GM04504 (cell line): ENCODE results near the gene TRIM38.

Experiments used
- DNase-seq: peaks from one replicate; pipeline ENCODE4 v3.0.0-alpha.2; 2012; ENCODE audit warnings: low read depth

The TRIM38 gene

DNA sequence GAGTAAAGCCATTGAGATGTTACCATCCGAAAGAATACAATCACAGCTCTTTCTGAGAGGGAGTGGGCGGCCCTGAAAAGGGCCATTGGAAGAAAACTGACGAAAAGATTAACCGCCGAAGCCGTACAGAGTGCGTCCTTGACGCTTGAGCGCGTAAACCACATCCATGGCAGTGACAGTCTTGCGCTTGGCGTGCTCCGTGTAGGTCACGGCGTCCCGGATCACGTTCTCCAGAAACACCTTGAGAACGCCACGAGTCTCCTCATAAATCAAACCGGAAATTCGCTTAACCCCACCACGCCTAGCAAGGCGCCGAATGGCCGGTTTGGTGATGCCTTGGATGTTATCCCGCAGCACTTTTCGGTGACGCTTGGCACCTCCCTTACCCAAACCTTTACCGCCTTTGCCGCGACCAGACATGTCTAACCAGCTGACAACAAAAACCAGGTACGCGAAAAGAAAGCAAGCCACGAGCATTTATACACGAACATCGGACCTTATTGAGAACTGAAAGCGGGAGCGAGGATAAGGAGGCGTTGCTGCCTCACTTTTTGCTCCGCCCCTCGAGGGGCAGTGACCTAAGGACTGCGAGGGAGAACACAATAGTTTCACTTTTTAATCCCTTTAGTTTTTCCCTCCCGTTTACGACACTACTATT, 64.4 kb downstream of the TRIM38 start:
- DNase-seq, result peak; percentile 86

- no peak for DNase-seq
These were observed 65.0 kb downstream of the TRIM38 start for GRCh38 chr6:26027491-26028211.

GRCh38 chr6:26028212-26028745, 65.7 kb downstream of the TRIM38 start:
- DNase-seq, result no peak

DNA sequence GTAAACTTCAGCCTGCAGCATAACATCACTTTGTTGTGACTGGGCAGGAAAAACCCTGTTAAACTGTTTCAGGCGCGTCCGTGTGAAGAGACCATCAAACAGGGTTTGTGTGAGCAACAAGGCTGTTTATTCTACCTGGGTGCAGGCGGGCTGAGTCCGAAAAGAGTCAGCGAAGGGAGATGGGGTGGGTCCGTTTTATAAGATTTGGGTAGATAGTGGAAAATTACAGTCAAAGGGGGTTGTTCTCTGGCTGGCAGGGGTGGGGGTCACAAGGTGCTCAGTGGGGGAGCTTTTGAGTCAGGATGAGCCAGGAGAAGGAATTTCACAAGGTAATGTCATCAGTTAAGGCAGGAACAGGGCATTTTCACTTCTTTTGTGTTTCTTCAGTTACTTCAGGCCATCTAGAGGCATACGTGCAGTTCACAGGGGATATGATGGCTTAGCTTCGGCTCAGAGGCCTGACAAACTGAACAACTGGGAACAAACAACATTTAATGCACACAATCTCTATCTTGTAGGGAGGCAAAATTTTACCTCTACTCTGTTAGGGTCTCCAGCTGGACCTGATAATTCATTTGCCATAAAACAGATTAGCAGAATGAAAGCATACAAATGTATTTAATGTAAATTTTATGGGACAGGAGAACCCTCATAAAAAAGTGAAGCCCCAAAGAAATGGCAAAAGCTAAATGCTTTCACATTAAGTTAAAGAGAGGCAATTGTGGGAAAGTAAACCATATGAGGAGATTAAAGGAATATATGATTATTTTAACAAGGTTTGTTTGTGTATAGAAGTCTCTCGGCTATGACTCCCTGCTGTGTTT, 66.4 kb downstream of the TRIM38 start:
- DNase-seq, result no peak

DNA sequence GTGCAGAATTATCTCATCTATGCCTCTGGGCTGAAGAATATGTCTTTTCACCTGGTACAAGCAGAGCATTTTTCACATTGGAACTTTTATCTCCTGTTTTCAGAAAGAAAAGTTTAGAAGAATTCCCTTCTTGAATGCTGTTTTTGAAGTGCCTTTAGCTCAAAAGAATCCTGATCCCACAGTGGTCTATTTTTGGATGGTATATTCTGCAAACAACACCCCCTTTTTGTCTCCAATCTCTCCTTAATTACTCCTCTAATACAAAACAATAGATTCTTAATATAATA, 66.9 kb downstream of the TRIM38 start:
- DNase-seq, result no peak

GRCh38 chr6:26029857-26030653, 67.5 kb downstream of the TRIM38 start:
- DNase-seq, result no peak

DNA sequence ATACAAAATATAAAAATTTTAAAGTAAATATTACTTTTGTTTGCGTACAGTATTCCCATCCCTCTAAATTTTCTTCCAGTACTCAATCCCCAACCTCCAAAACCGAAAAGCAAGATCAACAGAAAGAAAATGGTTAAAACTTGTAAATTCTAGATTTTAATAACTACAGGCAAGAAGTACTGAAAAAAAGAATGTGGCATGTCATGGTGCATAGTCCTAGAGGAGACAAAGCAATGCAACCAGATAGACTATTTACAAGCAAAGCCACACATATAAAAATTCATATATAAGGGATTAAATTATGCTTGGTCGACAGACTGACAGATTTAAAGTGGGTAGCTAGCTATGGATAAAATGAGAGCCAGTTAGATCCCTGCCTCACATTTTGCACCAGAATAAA, 68.1 kb downstream of the TRIM38 start:
- no peak for DNase-seq

- DNase-seq, result no peak
These were observed 68.6 kb downstream of the TRIM38 start for GRCh38 chr6:26031151-26031594.

DNA sequence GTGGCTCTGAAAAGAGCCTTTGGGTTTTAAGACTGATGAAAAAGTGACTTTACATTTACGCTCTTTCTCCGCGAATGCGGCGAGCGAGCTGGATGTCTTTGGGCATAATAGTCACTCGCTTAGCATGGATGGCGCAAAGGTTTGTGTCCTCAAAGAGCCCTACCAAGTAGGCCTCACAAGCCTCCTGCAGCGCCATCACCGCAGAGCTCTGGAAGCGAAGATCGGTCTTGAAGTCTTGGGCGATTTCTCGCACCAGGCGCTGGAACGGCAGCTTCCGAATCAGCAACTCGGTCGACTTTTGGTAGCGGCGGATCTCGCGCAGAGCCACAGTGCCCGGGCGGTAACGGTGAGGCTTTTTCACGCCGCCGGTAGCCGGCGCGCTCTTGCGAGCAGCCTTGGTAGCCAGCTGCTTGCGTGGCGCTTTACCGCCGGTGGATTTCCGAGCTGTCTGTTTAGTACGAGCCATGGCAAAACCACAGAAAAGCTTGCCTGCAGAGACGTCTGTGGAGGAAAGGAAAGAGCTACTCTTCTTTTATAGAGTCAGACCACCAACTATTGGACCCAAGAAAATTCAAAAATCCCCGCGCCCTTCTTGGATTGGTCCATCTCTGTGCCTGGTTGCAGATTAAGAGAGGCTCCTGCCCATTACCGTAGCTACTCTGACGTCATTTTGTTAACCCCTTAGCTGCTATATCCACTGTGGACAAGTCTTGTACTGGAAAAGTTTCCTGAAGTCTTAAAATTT, 69.2 kb downstream of the TRIM38 start:
- DNase-seq, result peak; percentile 86

GRCh38 chr6:26032340-26033084, 69.9 kb downstream of the TRIM38 start:
- DNase-seq, result no peak

- DNase-seq, result peak; percentile 93
These were observed 70.7 kb downstream of the TRIM38 start for GRCh38 chr6:26033085-26033940.

DNA sequence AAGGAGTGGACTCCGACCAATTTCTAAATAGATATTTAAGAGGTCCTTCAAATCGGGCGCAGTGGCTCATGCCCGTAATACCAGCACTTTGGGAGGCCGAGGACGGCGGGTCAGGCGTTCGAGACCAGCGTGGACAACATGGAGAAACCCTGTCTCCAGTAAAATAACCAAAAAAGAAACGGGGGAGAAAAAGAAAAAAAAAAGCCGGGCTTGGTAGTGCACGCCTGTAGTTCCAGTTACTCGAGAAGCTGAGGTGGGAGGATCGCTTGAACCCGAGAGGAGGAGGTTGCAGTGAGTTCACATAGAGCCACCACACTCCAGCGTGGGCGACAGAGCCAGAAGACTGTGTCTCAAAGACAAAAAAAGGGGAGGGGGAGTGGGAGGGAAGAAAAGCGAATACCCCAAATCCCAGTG, 71.3 kb downstream of the TRIM38 start:
- DNase-seq, result no peak

GRCh38 chr6:26034905-26035304, 72.3 kb downstream of the TRIM38 start:
- no peak for DNase-seq
